Panc1 (cell line): ENCODE measurements around the gene PRODH2. TPM values are rescaled to one million over a fixed set of nuclear protein-coding genes. Genes with fewer than 3 reads are reported as not detected.

Source experiments
- ATAC-seq: fragments of 200-7000 bp; cut with Tn5 transposase; 2 replicates; pipeline ENCODE4 v1.9.1; 2020; ENCODE audit warnings: mild to moderate bottlenecking, moderate library complexity
- BruUV-seq: library from RNA; stranded (reverse); fragments of 400-500 nt; replicated peaks from 2 replicates; lab custom pipeline; 2021; lab: Mats Ljungman, UMichigan
- CTCF ChIA-PET: fragments of 300-600 bp; sonication (Branson Sonifier 250); formaldehyde crosslinking; loops from one replicate; lab custom pipeline; 2022; ENCODE audit warnings: antibody characterized with exemption; lab: Charles Lee
- POLR2A ChIA-PET: fragments of 300-600 bp; sonication (Branson Sonifier 250); formaldehyde crosslinking; loops from one replicate; lab custom pipeline; 2022; ENCODE audit warnings: antibody characterized with exemption; lab: Charles Lee
- DNase-seq: peaks from one replicate; pipeline ENCODE4 v3.0.0-alpha.2; 2010; ENCODE audit warnings: low read depth, low spot score
- H3K27ac ChIP-seq: 2 replicates; pipeline ENCODE4 v1.5.1; 2011; ENCODE audit warnings: mild to moderate bottlenecking, low read length, inconsistent platforms
- H3K27me3 ChIP-seq: fragments of 200-500 bp; sonication (Bioruptor generic); 2 replicates; pipeline ENCODE4 v1.6.0; 2014; ENCODE audit warnings: low read length, inconsistent platforms; ENCODE audit not compliant: control insufficient read depth, insufficient read depth
- H3K36me3 ChIP-seq: fragments of 200-500 bp; sonication (Bioruptor generic); 2 replicates; pipeline ENCODE4 v1.5.1; 2014; ENCODE audit warnings: inconsistent platforms, mild to moderate bottlenecking, low read length, moderate library complexity; ENCODE audit not compliant: control insufficient read depth, insufficient read depth
- H3K4me1 ChIP-seq: 2 replicates; pipeline ENCODE4 v1.5.1; 2011; ENCODE audit warnings: inconsistent platforms, mild to moderate bottlenecking, low read length, moderate library complexity; ENCODE audit not compliant: control insufficient read depth, insufficient read depth
- H3K4me3 ChIP-seq, 2 experiments: 2 replicates each; pipeline ENCODE4 v1.5.1; 2011 to 2012; ENCODE audit warnings: low read depth in 2 of 2, low read length in 2 of 2, mild to moderate bottlenecking in 2 of 2, inconsistent platforms in 1 of 2, moderate library complexity in 1 of 2
- H3K9me3 ChIP-seq: fragments of 200-500 bp; sonication (Bioruptor generic); 2 replicates; pipeline ENCODE4 v1.5.1; 2014; ENCODE audit warnings: low read depth, mild to moderate bottlenecking, inconsistent platforms, low read length, moderate library complexity; ENCODE audit not compliant: control insufficient read depth, insufficient read depth
- CTCF ChIP-seq: fragments of 450-650 bp; IDR thresholded peaks from 2 replicates; pipeline ENCODE4 v1.5.1; 2017; ENCODE audit warnings: mild to moderate bottlenecking
- POLR2AphosphoS5 ChIP-seq: IDR thresholded peaks from 2 replicates; pipeline ENCODE4 v1.6.1; 2012; ENCODE audit warnings: mild to moderate bottlenecking, low read depth, low read length, moderate library complexity
- REST ChIP-seq, 2 experiments: IDR thresholded peaks; 2 replicates each; pipeline ENCODE4 v1.6.1; 2011 to 2012; ENCODE audit warnings: low read depth in 2 of 2, control low read depth in 1 of 2, low read length in 1 of 2, mild to moderate bottlenecking in 1 of 2, moderate library complexity in 1 of 2; ENCODE audit not compliant: insufficient read depth in 1 of 2
- SIN3A ChIP-seq: IDR thresholded peaks from 2 replicates; pipeline ENCODE4 v1.6.1; 2012; ENCODE audit warnings: low read depth, mild to moderate bottlenecking, low read length, moderate library complexity, borderline replicate concordance; ENCODE audit not compliant: insufficient read depth
- TCF7L2 ChIP-seq: IDR thresholded peaks from 2 replicates; pipeline ENCODE4 v1.6.1; 2011; ENCODE audit warnings: mild to moderate bottlenecking, low read depth, low read length, inconsistent platforms
- in situ Hi-C: cut with HindIII; loops from 2 replicates; pipeline ENCODE4 v1.10.0; 2016; ENCODE audit warnings: low sequenced_read_pairs, low pct_unique_long_range_greater_than_20kb
- intact Hi-C: fragments of 100-400 bp; cut with micrococcal nuclease; formaldehyde crosslinking; loops from one replicate; pipeline ENCODE4 v1.10.0; 2022; ENCODE audit not compliant: unreplicated experiment
- total RNA-seq: library from RNA; stranded (reverse); gene quantifications from one replicate; pipeline ENCODE4 v1.2.1, GENCODE V29; 2021; ENCODE audit not compliant: unreplicated experiment

Gene PRODH2
- total RNA-seq, 1 experiment from 2014 or later = not detected

- Histone ChIP-seq H3K9me3 (no peaks in the 10 kb centered on the region), H3K27ac (no peak overlapping the region), H3K27me3 (no peaks in the 10 kb centered on the region), H3K36me3 (no peaks in the 10 kb centered on the region), H3K4me1 (no peaks in the 10 kb centered on the region; the same call in 1 of the 2 replicates), H3K4me3 (no peak overlapping the region)
- in situ Hi-C loops (no loop called here), intact Hi-C loops (no loop called here)
- ATAC-seq (peak; percentile 21; the same call in 1 of the 2 replicates), DNase-seq (no peak)
- POLR2A ChIA-PET = no interaction called here
- no peak; the same call in 1 of the 2 replicates for TF ChIP-seq POLR2AphosphoS5
- no TSS peak for BruUV-seq
- CTCF ChIA-PET = interaction anchor here (0.8 kb wide), 1 partner anchor 81 kb away, joined by 3 read pairs; no protein-coding TSS in a partner anchor
Observed at GRCh38 chr19:35789195-35789977, 23.3 kb downstream of the PRODH2 start.

GRCh38 chr19:35788205-35788960 is 24.3 kb downstream of the PRODH2 start:
- POLR2A ChIA-PET = no interaction called here
- H3K27me3 ChIP-seq = no peaks in the 10 kb centered on the region
- in situ Hi-C loops = no loop called here
- TSS peak; percentile 66 for BruUV-seq
- no peaks in the 10 kb centered on the region; the same call in 1 of the 2 replicates for H3K4me1 ChIP-seq
- ATAC-seq = no peak
- no peaks in the 10 kb centered on the region for H3K9me3 ChIP-seq
- CTCF ChIA-PET = no interaction called here
- H3K27ac ChIP-seq = no peak overlapping the region
- DNase-seq = no peak
- H3K4me3 ChIP-seq = no peak overlapping the region
- intact Hi-C loops = no loop called here
- H3K36me3 ChIP-seq = no peaks in the 10 kb centered on the region
- TF ChIP-seq TCF7L2 (no peak), POLR2AphosphoS5 (no peak), SIN3A (no peak), CTCF (no peak), REST (IDR thresholded peaks at IDR 0.05; ENCODE audit: insufficient read depth in 1 of 2, low read depth in 2 of 2, low read length in 1 of 2) (no peak)
